Kidney (tissue), 14 donors: ENCODE measurements around the gene SLC25A21. TPM values are rescaled to one million over a fixed set of nuclear protein-coding genes. Genes with fewer than 3 reads are reported as not detected.

Experiments
- DNase-seq, 5 donors: peaks; one replicate each; pipeline ENCODE4 v3.0.0-alpha.2; 2013 to 2020
- FAIRE-seq: peaks from 2 replicates; lab custom pipeline; 2012; peaks lifted over from hg19 to GRCh38; lab: Jason Lieb, UNC
- H3K27ac ChIP-seq, 2 donors: one replicate each; pipeline ENCODE4 v1.7.0; 2013; ENCODE audit warnings: low read depth in 2 of 2, low read length in 2 of 2, inconsistent platforms in 1 of 2
- H3K27me3 ChIP-seq: one replicate; pipeline ENCODE4 v1.7.1; 2013; ENCODE audit warnings: low read length, inconsistent platforms; ENCODE audit not compliant: control insufficient read depth, insufficient read depth
- H3K36me3 ChIP-seq, 3 donors: one replicate each; pipeline versions ENCODE4 v1.7.0 to v1.7.1; 2013; ENCODE audit warnings: low read length in 3 of 3, control low read depth in 1 of 3, inconsistent platforms in 1 of 3; ENCODE audit not compliant: insufficient read depth in 3 of 3, control insufficient read depth in 2 of 3
- H3K4me1 ChIP-seq, 3 donors: one replicate each; pipeline versions ENCODE4 v1.7.0 to v1.7.1; 2013; ENCODE audit warnings: low read length in 3 of 3, inconsistent platforms in 1 of 3, low read depth in 1 of 3; ENCODE audit not compliant: control insufficient read depth in 2 of 3, insufficient read depth in 2 of 3
- H3K4me3 ChIP-seq, 3 donors: one replicate each; pipeline versions ENCODE4 v1.7.0 to v1.8.1; 2013; ENCODE audit warnings: low read length in 3 of 3, control low read depth in 1 of 3, inconsistent platforms in 1 of 3
- H3K9ac ChIP-seq, 3 donors: one replicate each; pipeline versions ENCODE4 v1.7.0 to v1.7.1; 2013; ENCODE audit warnings: low read length in 3 of 3, control low read depth in 1 of 3, inconsistent platforms in 1 of 3
- H3K9me3 ChIP-seq, 3 donors: one replicate each; pipeline versions ENCODE4 v1.7.0 to v1.7.1; 2013; ENCODE audit warnings: low read length in 3 of 3, control low read depth in 1 of 3, inconsistent platforms in 1 of 3; ENCODE audit not compliant: control insufficient read depth in 2 of 3, insufficient read depth in 1 of 3
- CTCF ChIP-seq: IDR thresholded peaks from 3 replicates; pipeline ENCODE4 v1.5.1; 2012; ENCODE audit warnings: mild to moderate bottlenecking, moderate library complexity, borderline replicate concordance; ENCODE audit not compliant: insufficient read depth; ENCODE audit errors: extremely low read depth
- intact Hi-C: fragments of 100-400 bp; cut with DNase I; formaldehyde crosslinking; loops from one replicate; pipeline ENCODE4 v1.11.1; 2022
- polyA plus RNA-seq: library from polyadenylated mRNA; stranded (reverse); fragments of 350-450 nt; fragmentation: Illumina TruSeq; extraction: RNeasy Lipid Tissue Mini Kit (QIAGEN cat#74804); gene quantifications from one replicate; pipeline ENCODE4 v1.2.3, GENCODE V29; 2014; ENCODE audit warnings: low read depth, low replicate concordance; ENCODE audit not compliant: insufficient read depth
- total RNA-seq: library from RNA; stranded (reverse); fragmentation: NEBNext Ultra II Directional; extraction: Animal tissue kit (Norgen Biotek cat#: 25700); gene quantifications from one replicate; pipeline ENCODE4 v1.2.1, GENCODE V29; 2021
- donor health status: control.
- donor health status: control.
- donor health status: control.
- donor health status: control.
- donor health status: control.
- donor health status: DM: yes; HTN: yes; CAD: no.
- donor health status: Normal renal cell carcinoma (clear cell type).

The SLC25A21 gene
- total and polyA plus RNA-seq, 2 donors from 2014 or later, result 1.3 to 1.4 TPM

GRCh38 chr14:36664322-36665193, 507.8 kb downstream of the SLC25A21 start:
- no peaks in the 10 kb centered on the region for H3K9me3 ChIP-seq
- no peak overlapping the region for H3K9ac ChIP-seq
- DNase-seq (no peak), FAIRE-seq (no peak)
- TF ChIP-seq CTCF, result no peak
- peak overlapping the region in 1 of 3 donors; percentile 23 for H3K4me3 ChIP-seq
- no peak overlapping the region for H3K27ac ChIP-seq
- H3K27me3 ChIP-seq, result peaks cover 82% of the 10 kb centered on the region
- H3K36me3 ChIP-seq, result no peaks in the 10 kb centered on the region
- intact Hi-C loops, result no loop called here
- peaks cover 0 to 17% (median 0%) of the 10 kb centered on the region in 3 donors for H3K4me1 ChIP-seq

DNA sequence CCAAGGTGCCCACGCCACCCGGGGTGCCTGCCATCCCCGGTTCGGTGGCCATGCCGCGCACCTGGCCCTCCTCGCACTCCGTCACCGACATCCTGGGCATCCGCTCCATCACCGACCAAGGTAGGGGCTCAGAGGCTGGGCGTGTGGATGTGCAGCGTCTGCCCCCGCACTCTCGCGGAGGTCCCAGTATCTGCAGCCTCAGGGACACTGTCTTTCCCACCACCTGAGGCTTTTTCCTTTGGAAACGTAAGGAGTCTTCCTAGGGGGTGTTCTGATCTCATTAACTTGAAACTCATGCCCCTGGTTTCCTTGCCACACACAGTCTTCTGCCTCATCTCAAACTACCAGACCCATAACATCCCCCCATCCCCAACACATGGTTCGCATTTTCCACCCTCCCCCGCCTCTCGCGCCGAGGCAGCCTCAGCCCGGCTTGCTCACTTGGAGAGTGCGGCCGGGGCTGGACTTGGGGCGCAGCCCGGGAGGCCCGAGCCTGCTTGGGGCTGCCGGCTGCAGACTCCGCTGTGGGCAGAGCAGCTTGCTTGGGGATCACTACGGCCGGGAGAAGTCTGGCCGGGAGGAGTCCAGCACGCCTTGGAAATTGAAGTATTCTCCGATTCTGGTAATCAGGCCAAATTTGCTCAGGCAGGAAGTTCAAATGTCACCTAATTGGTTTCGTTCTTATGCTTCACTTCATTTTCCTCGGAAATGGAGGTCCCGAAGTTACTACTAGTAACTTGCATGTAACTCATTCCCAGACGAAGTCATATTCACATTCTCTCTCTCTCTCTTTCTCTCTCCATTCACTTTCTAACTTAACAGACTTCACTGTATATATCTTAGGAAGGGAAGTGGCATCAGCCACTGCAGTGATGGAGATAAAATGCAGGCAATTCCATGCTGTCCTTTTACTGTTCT, 508.7 kb downstream of the SLC25A21 start:
- no peak overlapping the region for H3K27ac ChIP-seq
- H3K4me3 ChIP-seq, result peak overlapping the region in 2 of 3 donors; percentile 4 to 23
- no peak overlapping the region for H3K9ac ChIP-seq
- FAIRE-seq (no peak), DNase-seq (peak; percentile 44 to 58 (median 49))
- no peaks in the 10 kb centered on the region for H3K9me3 ChIP-seq
- H3K4me1 ChIP-seq, result peaks cover 0 to 17% (median 0%) of the 10 kb centered on the region in 3 donors
- H3K27me3 ChIP-seq, result peaks cover 86% of the 10 kb centered on the region
- H3K36me3 ChIP-seq, result no peaks in the 10 kb centered on the region
- intact Hi-C loops, result no loop called here
- no peak for TF ChIP-seq CTCF

DNA sequence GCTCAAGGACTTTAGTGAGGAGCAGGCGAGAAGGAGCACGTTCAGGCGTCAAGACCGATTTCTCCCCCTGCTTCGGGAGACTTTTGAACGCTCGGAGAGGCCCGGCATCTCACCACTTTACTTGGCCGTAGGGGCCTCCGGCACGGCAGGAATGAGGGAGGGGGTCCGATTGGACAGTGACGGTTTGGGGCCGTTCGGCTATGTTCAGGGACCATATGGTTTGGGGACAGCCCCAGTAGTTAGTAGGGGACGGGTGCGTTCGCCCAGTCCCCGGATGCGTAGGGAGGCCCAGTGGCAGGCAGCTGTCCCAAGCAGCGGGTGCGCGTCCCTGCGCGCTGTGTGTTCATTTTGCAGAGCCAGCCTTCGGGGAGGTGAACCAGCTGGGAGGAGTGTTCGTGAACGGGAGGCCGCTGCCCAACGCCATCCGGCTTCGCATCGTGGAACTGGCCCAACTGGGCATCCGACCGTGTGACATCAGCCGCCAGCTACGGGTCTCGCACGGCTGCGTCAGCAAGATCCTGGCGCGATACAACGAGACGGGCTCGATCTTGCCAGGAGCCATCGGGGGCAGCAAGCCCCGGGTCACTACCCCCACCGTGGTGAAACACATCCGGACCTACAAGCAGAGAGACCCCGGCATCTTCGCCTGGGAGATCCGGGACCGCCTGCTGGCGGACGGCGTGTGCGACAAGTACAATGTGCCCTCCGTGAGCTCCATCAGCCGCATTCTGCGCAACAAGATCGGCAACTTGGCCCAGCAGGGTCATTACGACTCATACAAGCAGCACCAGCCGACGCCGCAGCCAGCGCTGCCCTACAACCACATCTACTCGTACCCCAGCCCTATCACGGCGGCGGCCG, 509.6 kb downstream of the SLC25A21 start:
- Histone ChIP-seq H3K4me1 (peaks cover 0 to 17% (median 0%) of the 10 kb centered on the region in 3 donors), H3K4me3 (peak overlapping the region in 1 of 3 donors; percentile 29), H3K27ac (no peak overlapping the region), H3K9me3 (no peaks in the 10 kb centered on the region), H3K36me3 (no peaks in the 10 kb centered on the region), H3K9ac (no peak overlapping the region), H3K27me3 (peaks cover 88% of the 10 kb centered on the region)
- no peak for TF ChIP-seq CTCF
- FAIRE-seq (no peak), DNase-seq (peak; percentile 45 to 67 (median 53))
- intact Hi-C loops, result no loop called here
